HEK293 (cell line): ENCODE measurements around the gene SATL1.

ENCODE experiments used
- CTCF ChIA-PET: fragments of 350-600 bp; formaldehyde crosslinking; extraction: SDS; loops from one replicate; lab custom pipeline; 2021; ENCODE audit warnings: antibody characterized with exemption; lab: Yijun Ruan, JAX
- POLR2A ChIA-PET: fragments of 300-600 bp; formaldehyde crosslinking; extraction: SDS; loops from one replicate; lab custom pipeline; 2020; ENCODE audit warnings: antibody characterized with exemption, inconsistent platforms; lab: Yijun Ruan, JAX
- H3K27ac ChIP-seq: fragments of 200-500 bp; sonication (Bioruptor generic); 2 replicates; pipeline ENCODE4 v1.5.1; 2014; ENCODE audit warnings: low read depth, low read length, control low read depth, inconsistent platforms; ENCODE audit errors: extremely low read depth
- H3K36me3 ChIP-seq, 2 experiments: fragments of 200-500 bp in 1 of 2; sonication (Bioruptor generic) in 1 of 2; 1 replicate in 1 of 2; 2 replicates in 1 of 2; pipeline ENCODE4 v1.5.1; 2014 to 2017; ENCODE audit warnings: inconsistent platforms in 2 of 2, low read length in 2 of 2; ENCODE audit not compliant: control insufficient read depth in 2 of 2, insufficient read depth in 1 of 2
- H3K4me1 ChIP-seq: fragments of 200-500 bp; sonication (Bioruptor generic); 2 replicates; pipeline ENCODE4 v1.5.1; 2014; ENCODE audit warnings: mild to moderate bottlenecking, low read length, inconsistent platforms; ENCODE audit not compliant: control insufficient read depth, insufficient read depth
- H3K4me3 ChIP-seq: 2 replicates; pipeline ENCODE4 v1.5.1; 2011; ENCODE audit warnings: low read depth, mild to moderate bottlenecking, control low read depth, low read length, moderate library complexity
- H3K9me3 ChIP-seq: fragments of 200-500 bp; sonication (Bioruptor generic); 2 replicates; pipeline ENCODE4 v1.5.1; 2014; ENCODE audit warnings: low read depth, low read length, inconsistent platforms; ENCODE audit not compliant: control insufficient read depth, insufficient read depth
- BCL6B ChIP-seq: fragments of 450-650 bp; formaldehyde crosslinking; IDR thresholded peaks from 2 replicates; pipeline ENCODE4 v1.5.1; 2017; ENCODE audit warnings: missing biosample characterization, missing genetic modification characterization
- FEZF1 ChIP-seq: fragments of 450-650 bp; formaldehyde crosslinking; IDR thresholded peaks from 2 replicates; pipeline ENCODE4 v1.5.1; 2016; ENCODE audit warnings: missing biosample characterization, missing genetic modification characterization
- GFI1B ChIP-seq: fragments of 450-650 bp; formaldehyde crosslinking; IDR thresholded peaks from 2 replicates; pipeline ENCODE4 v1.5.1; 2016; ENCODE audit warnings: missing biosample characterization, missing genetic modification characterization
- GLI4 ChIP-seq: fragments of 450-650 bp; formaldehyde crosslinking; IDR thresholded peaks from 2 replicates; pipeline ENCODE4 v1.5.1; 2016; ENCODE audit warnings: missing biosample characterization, missing genetic modification characterization
- PATZ1 ChIP-seq: fragments of 450-650 bp; formaldehyde crosslinking; IDR thresholded peaks from 2 replicates; pipeline ENCODE4 v1.5.1; 2016; ENCODE audit warnings: missing biosample characterization, missing genetic modification characterization
- SALL2 ChIP-seq: fragments of 450-650 bp; formaldehyde crosslinking; IDR thresholded peaks from 2 replicates; pipeline ENCODE4 v1.5.0; 2017; ENCODE audit warnings: missing biosample characterization, mild to moderate bottlenecking, missing genetic modification characterization, borderline replicate concordance
- WT1 ChIP-seq: fragments of 450-650 bp; formaldehyde crosslinking; IDR thresholded peaks from 2 replicates; pipeline ENCODE4 v1.5.1; 2016; ENCODE audit warnings: missing biosample characterization, missing genetic modification characterization
- YY1 ChIP-seq: fragments of 450-650 bp; formaldehyde crosslinking; IDR thresholded peaks from 2 replicates; pipeline ENCODE4 v1.5.1; 2018; ENCODE audit warnings: missing biosample characterization, missing genetic modification characterization
- ZBTB6 ChIP-seq: fragments of 450-650 bp; formaldehyde crosslinking; IDR thresholded peaks from 2 replicates; pipeline ENCODE4 v1.5.1; 2017; ENCODE audit warnings: missing biosample characterization, missing genetic modification characterization
- ZEB2 ChIP-seq: fragments of 450-650 bp; formaldehyde crosslinking; IDR thresholded peaks from 2 replicates; pipeline ENCODE4 v1.5.1; 2016; ENCODE audit warnings: missing biosample characterization, missing genetic modification characterization
- ZFP3 ChIP-seq: fragments of 450-650 bp; formaldehyde crosslinking; IDR thresholded peaks from 2 replicates; pipeline ENCODE4 v1.5.1; 2016; ENCODE audit warnings: low read depth, missing biosample characterization, missing genetic modification characterization
- ZNF146 ChIP-seq: fragments of 450-650 bp; formaldehyde crosslinking; IDR thresholded peaks from 2 replicates; pipeline ENCODE4 v1.5.1; 2016; ENCODE audit warnings: missing biosample characterization, missing genetic modification characterization
- ZNF19 ChIP-seq: fragments of 450-650 bp; formaldehyde crosslinking; IDR thresholded peaks from 2 replicates; pipeline ENCODE4; 2016; ENCODE audit warnings: missing biosample characterization, missing genetic modification characterization, low read depth
- ZNF2 ChIP-seq: fragments of 450-650 bp; formaldehyde crosslinking; IDR thresholded peaks from 2 replicates; pipeline ENCODE4 v1.5.1; 2016; ENCODE audit warnings: missing biosample characterization, missing genetic modification characterization
- ZNF324 ChIP-seq: fragments of 450-650 bp; formaldehyde crosslinking; IDR thresholded peaks from 2 replicates; pipeline ENCODE4 v1.5.1; 2016; ENCODE audit warnings: missing biosample characterization, missing genetic modification characterization
- ZNF394 ChIP-seq: fragments of 450-650 bp; formaldehyde crosslinking; IDR thresholded peaks from 2 replicates; pipeline ENCODE4 v1.5.1; 2016; ENCODE audit warnings: missing biosample characterization, missing genetic modification characterization, mild to moderate bottlenecking, moderate library complexity, borderline replicate concordance
- ZNF510 ChIP-seq: fragments of 450-650 bp; formaldehyde crosslinking; IDR thresholded peaks from 2 replicates; pipeline ENCODE4 v1.5.1; 2018; ENCODE audit warnings: mild to moderate bottlenecking, missing genetic modification characterization, missing biosample characterization; ENCODE audit not compliant: insufficient replicate concordance
- ZNF514 ChIP-seq: fragments of 450-650 bp; formaldehyde crosslinking; IDR thresholded peaks from 2 replicates; pipeline ENCODE4 v1.5.1; 2016; ENCODE audit warnings: missing biosample characterization, missing genetic modification characterization
- ZNF624 ChIP-seq: fragments of 450-650 bp; formaldehyde crosslinking; IDR thresholded peaks from 2 replicates; pipeline ENCODE4 v1.5.1; 2017; ENCODE audit warnings: missing biosample characterization, missing genetic modification characterization
- ZNF654 ChIP-seq: fragments of 450-650 bp; formaldehyde crosslinking; IDR thresholded peaks from 2 replicates; pipeline ENCODE4 v1.5.1; 2016; ENCODE audit warnings: low read depth, missing biosample characterization, missing genetic modification characterization
- ZNF660 ChIP-seq: fragments of 450-650 bp; IDR thresholded peaks from 2 replicates; pipeline ENCODE4 v1.5.1; 2018; ENCODE audit warnings: missing biosample characterization, mild to moderate bottlenecking, missing genetic modification characterization
- ZNF670 ChIP-seq: fragments of 450-650 bp; formaldehyde crosslinking; IDR thresholded peaks from 2 replicates; pipeline ENCODE4 v1.5.1; 2016; ENCODE audit warnings: missing biosample characterization, missing genetic modification characterization, low read depth
- ZNF776 ChIP-seq: fragments of 450-650 bp; formaldehyde crosslinking; IDR thresholded peaks from 2 replicates; pipeline ENCODE4 v1.5.0; 2017; ENCODE audit warnings: missing biosample characterization, missing genetic modification characterization, borderline replicate concordance
- ZNF843 ChIP-seq: fragments of 450-650 bp; formaldehyde crosslinking; IDR thresholded peaks from 2 replicates; pipeline ENCODE4 v1.5.1; 2016; ENCODE audit warnings: missing biosample characterization, missing genetic modification characterization
- ZXDB ChIP-seq: fragments of 450-650 bp; formaldehyde crosslinking; IDR thresholded peaks from 2 replicates; pipeline ENCODE4 v1.5.1; 2016; ENCODE audit warnings: missing biosample characterization, missing genetic modification characterization
- TF ChIP-seq, protein P1 (sequence below): fragments of 450-650 bp; formaldehyde crosslinking; IDR thresholded peaks from 2 replicates; pipeline ENCODE4 v1.5.1; 2016; ENCODE audit warnings: missing biosample characterization, missing genetic modification characterization
- TF ChIP-seq, protein P2 (sequence below): fragments of 450-650 bp; formaldehyde crosslinking; IDR thresholded peaks from 2 replicates; pipeline ENCODE4 v1.5.1; 2016; ENCODE audit warnings: missing biosample characterization, missing genetic modification characterization

The SATL1 gene

DNA sequence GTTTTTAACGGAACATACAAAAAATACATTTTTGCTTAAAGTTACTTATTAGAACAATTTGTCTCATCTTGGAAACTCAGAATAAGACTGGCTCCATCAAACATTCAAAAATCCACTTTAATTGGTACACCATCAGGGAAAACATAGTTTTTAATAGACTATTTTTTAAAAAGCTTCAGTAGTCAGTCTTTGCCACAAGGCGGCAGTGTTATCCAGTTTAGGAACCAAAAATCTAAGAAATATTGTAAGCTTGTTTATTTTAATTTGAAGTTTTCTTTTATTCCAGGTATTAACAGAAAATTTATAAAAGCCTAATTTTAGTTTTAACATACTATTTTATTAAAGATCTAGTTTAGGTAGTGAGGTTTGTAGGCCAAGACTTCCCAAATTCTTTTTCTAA lies 132.2 kb downstream of the SATL1 start:
- Histone ChIP-seq H3K27ac (no peak overlapping the region), H3K36me3 (no peaks in the 10 kb centered on the region), H3K4me1 (no peaks in the 10 kb centered on the region), H3K9me3 (no peaks in the 10 kb centered on the region)
- TF ChIP-seq ZNF654 (tag by site-specific recombination) (peak; percentile 67), ZNF19 (no peak)
- TF ChIP-seq, all 188 proteins: peak for 1
- ChIA-PET POLR2A (no interaction called here), CTCF (interaction anchor here (0.6 to 5.1 kb wide), 24 partner anchors 10 to 913 kb away, joined by 3 to 39 read pairs (median 4); no protein-coding TSS in a partner anchor)
- H3K4me3 ChIP-seq = no peak overlapping the region

- ChIA-PET CTCF (interaction anchor here (0.6 to 5.1 kb wide), 25 partner anchors 9 to 945 kb away, joined by 3 to 39 read pairs (median 3); no protein-coding TSS in a partner anchor), POLR2A (interaction anchor here (0.8 kb wide), 1 partner anchor 135 kb away, joined by 3 read pairs; no protein-coding TSS in a partner anchor)
- Histone ChIP-seq H3K36me3 (no peaks in the 10 kb centered on the region), H3K9me3 (no peaks in the 10 kb centered on the region), H3K4me3 (no peak overlapping the region), H3K4me1 (no peaks in the 10 kb centered on the region)
- TF ChIP-seq GFI1B (tag by site-specific recombination) = no peak
- no peak for TF ChIP-seq ZBTB6 (tag by site-specific recombination)
- no peak for TF ChIP-seq GLI4 (tag by site-specific recombination)
- TF ChIP-seq WT1 (tag by site-specific recombination) = no peak
- TF ChIP-seq ZEB2 = no peak
- TF ChIP-seq ZNF514 = no peak
- TF ChIP-seq, protein P1, sequence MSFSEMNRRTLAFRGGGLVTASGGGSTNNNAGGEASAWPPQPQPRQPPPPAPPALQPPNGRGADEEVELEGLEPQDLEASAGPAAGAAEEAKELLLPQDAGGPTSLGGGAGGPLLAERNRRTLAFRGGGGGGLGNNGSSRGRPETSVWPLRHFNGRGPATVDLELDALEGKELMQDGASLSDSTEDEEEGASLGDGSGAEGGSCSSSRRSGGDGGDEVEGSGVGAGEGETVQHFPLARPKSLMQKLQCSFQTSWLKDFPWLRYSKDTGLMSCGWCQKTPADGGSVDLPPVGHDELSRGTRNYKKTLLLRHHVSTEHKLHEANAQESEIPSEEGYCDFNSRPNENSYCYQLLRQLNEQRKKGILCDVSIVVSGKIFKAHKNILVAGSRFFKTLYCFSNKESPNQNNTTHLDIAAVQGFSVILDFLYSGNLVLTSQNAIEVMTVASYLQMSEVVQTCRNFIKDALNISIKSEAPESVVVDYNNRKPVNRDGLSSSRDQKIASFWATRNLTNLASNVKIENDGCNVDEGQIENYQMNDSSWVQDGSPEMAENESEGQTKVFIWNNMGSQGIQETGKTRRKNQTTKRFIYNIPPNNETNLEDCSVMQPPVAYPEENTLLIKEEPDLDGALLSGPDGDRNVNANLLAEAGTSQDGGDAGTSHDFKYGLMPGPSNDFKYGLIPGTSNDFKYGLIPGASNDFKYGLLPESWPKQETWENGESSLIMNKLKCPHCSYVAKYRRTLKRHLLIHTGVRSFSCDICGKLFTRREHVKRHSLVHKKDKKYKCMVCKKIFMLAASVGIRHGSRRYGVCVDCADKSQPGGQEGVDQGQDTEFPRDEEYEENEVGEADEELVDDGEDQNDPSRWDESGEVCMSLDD (tag by site-specific recombination) = no peak
- no peak for TF ChIP-seq BCL6B (tag by site-specific recombination)
- no peak for TF ChIP-seq ZNF2 (tag by site-specific recombination)
- 0 out of 2 replicates have a peak, but pooled peaks have one; percentile 39 for TF ChIP-seq YY1 (tag by site-specific recombination)
- TF ChIP-seq ZNF843 (tag by site-specific recombination) = no peak
- TF ChIP-seq, protein P2, sequence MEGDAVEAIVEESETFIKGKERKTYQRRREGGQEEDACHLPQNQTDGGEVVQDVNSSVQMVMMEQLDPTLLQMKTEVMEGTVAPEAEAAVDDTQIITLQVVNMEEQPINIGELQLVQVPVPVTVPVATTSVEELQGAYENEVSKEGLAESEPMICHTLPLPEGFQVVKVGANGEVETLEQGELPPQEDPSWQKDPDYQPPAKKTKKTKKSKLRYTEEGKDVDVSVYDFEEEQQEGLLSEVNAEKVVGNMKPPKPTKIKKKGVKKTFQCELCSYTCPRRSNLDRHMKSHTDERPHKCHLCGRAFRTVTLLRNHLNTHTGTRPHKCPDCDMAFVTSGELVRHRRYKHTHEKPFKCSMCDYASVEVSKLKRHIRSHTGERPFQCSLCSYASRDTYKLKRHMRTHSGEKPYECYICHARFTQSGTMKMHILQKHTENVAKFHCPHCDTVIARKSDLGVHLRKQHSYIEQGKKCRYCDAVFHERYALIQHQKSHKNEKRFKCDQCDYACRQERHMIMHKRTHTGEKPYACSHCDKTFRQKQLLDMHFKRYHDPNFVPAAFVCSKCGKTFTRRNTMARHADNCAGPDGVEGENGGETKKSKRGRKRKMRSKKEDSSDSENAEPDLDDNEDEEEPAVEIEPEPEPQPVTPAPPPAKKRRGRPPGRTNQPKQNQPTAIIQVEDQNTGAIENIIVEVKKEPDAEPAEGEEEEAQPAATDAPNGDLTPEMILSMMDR (tag by site-specific recombination) = peak; percentile 42; the same call in 1 of the 2 replicates
- TF ChIP-seq ZNF654 (tag by site-specific recombination) = peak; percentile 45
- TF ChIP-seq ZNF670 = no peak
- no peak for TF ChIP-seq SALL2 (tag by site-specific recombination)
- no peak for TF ChIP-seq ZNF324 (tag by site-specific recombination)
- TF ChIP-seq ZNF146 (tag by site-specific recombination) = no peak
- TF ChIP-seq ZFP3 (tag by site-specific recombination) = no peak
- TF ChIP-seq ZNF660 (tag by site-specific recombination) = 0 out of 2 replicates have a peak, but pooled peaks have one; percentile 46
- no peak for TF ChIP-seq FEZF1
- no peak for TF ChIP-seq ZNF510 (tag by site-specific recombination)
- TF ChIP-seq ZXDB (tag by site-specific recombination) = 0 out of 2 replicates have a peak, but pooled peaks have one; percentile 36
- TF ChIP-seq ZNF624 (tag by site-specific recombination) = no peak
- TF ChIP-seq ZNF394 (tag by site-specific recombination) = no peak
- TF ChIP-seq PATZ1 (tag by site-specific recombination) = no peak
- TF ChIP-seq ZNF776 (tag by site-specific recombination) = no peak
- TF ChIP-seq, all 188 proteins: peak for 5
- H3K27ac ChIP-seq = no peak overlapping the region
Measured at GRCh38 chrX:85109235-85109634, 134.3 kb downstream of the SATL1 start.
